Brain microvascular endothelial cell (primary cell): Measurements from ENCODE around the gene HMCN1.

Source experiments
- DNase-seq: peaks from one replicate; pipeline ENCODE4 v3.0.0-alpha.2; 2020
- H3K27ac ChIP-seq: fragments of 250-450 bp; sonication (Bioruptor Pico); 2 replicates; pipeline ENCODE4 v1.5.1; 2020; ENCODE audit warnings: mild to moderate bottlenecking, moderate library complexity
- H3K27me3 ChIP-seq: fragments of 250-450 bp; sonication (Bioruptor Pico); replicated peaks from 2 replicates; pipeline ENCODE4 v1.5.1; 2020; ENCODE audit warnings: mild to moderate bottlenecking
- H3K36me3 ChIP-seq: fragments of 250-450 bp; sonication (Bioruptor Pico); replicated peaks from 2 replicates; pipeline ENCODE4 v1.5.1; 2020; ENCODE audit warnings: mild to moderate bottlenecking
- H3K4me3 ChIP-seq: 2 replicates; pipeline ENCODE4 v1.5.1; 2011; ENCODE audit warnings: low read depth, mild to moderate bottlenecking, control low read depth, low read length, moderate library complexity
- in situ Hi-C: cut with HindIII; loops from 2 replicates; pipeline ENCODE4 v1.10.0; 2017; ENCODE audit warnings: low sequenced_read_pairs, low pct_ligation_motif_present
- TF ChIP-seq, protein P1 (sequence below): IDR thresholded peaks from 2 replicates; pipeline ENCODE4 v1.5.1; 2011; ENCODE audit warnings: low read depth, mild to moderate bottlenecking, moderate library complexity, low read length, control low read depth, inconsistent platforms; ENCODE audit errors: missing control alignments

Gene HMCN1

DNA sequence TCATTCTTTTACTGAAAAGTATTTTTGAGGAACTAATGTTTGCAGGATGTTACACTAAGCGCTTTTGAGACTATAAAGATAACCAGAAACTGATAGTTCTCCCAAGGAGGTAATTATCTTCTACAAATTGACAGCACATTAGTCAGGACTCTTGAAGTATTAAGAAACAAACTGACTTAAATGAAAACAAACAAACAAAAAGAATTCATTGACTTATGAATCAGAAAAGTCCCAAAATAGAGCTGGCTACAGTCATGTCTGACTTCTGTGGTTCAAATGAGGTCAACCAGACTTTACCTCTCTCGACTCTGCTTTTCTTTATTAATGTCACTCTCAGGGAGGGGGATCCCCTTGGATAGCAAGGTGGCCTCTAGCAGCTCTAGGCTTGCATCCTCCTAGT, 344.1 kb downstream of the HMCN1 start:
- no peak for DNase-seq
- H3K27me3 ChIP-seq, result no peaks in the 10 kb centered on the region
- no peak overlapping the region for H3K27ac ChIP-seq
- H3K36me3 ChIP-seq, result no peaks in the 10 kb centered on the region
- in situ Hi-C loops, result no loop called here
- TF ChIP-seq, protein P1, sequence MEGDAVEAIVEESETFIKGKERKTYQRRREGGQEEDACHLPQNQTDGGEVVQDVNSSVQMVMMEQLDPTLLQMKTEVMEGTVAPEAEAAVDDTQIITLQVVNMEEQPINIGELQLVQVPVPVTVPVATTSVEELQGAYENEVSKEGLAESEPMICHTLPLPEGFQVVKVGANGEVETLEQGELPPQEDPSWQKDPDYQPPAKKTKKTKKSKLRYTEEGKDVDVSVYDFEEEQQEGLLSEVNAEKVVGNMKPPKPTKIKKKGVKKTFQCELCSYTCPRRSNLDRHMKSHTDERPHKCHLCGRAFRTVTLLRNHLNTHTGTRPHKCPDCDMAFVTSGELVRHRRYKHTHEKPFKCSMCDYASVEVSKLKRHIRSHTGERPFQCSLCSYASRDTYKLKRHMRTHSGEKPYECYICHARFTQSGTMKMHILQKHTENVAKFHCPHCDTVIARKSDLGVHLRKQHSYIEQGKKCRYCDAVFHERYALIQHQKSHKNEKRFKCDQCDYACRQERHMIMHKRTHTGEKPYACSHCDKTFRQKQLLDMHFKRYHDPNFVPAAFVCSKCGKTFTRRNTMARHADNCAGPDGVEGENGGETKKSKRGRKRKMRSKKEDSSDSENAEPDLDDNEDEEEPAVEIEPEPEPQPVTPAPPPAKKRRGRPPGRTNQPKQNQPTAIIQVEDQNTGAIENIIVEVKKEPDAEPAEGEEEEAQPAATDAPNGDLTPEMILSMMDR, result no peak
- H3K4me3 ChIP-seq, result no peak overlapping the region

DNA sequence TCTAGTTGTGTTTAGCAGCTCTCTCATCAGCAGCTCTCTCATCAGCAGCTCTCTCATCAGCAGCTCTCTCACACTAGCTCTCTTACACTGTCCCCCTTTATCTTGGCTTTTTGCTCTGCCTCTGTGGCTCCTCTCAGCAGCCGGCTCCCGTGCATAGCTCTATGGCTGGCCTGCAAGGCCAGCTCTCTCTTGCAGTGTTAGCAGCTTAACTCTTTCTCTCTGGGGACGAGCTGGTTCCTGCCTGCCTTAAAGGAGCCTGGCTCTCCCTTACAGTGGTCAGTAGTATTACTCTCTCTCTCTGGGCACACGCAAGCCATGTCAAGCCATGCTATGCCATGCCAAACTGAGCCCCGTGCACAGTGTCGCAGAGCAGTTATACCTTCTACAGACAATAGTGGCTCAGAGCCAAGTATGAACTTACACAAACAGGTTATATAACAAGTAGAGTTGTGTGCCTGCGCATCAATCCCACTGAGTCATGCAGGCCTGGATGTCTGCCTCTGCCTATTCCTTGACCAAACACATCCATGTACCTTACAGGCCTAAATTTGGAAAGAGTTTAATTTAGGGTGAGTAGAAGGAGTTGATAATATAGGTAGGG, 345.0 kb downstream of the HMCN1 start:
- in situ Hi-C loops, result no loop called here
- TF ChIP-seq, protein P1, result no peak
- no peak overlapping the region for H3K4me3 ChIP-seq
- no peaks in the 10 kb centered on the region for H3K36me3 ChIP-seq
- H3K27ac ChIP-seq, result no peak overlapping the region
- no peak for DNase-seq
- H3K27me3 ChIP-seq, result no peaks in the 10 kb centered on the region

DNA sequence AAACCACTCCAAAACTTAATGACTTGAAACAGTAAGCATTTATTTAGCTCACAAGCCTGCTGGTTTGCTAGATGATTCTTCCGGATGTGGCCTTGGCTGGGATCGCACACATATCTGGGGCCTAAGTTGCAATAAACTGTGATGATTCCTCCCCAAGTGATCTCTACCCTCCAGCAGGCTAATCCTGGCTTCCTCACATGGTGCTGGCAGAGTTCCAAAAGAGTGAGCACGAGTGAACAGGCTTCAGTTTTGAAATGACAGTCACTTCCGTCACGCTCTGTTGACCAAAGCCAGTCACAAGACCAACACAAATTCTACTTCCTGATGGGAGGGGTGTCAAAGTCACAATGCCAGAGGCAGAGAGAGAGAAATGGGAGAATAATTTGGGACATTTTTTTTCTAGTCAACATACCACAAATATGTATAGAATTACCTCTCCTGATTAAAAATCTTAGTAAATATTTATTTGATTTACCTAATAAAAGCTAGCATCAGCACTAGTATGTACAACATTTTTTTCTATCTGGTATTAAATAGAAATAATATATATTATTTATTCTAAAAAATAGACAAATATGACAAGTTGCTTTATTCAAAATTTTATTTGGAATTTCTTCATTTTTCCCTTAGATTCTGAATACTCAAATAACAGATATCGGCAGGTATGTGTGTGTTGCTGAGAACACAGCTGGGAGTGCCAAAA, 348.2 kb downstream of the HMCN1 start:
- Histone ChIP-seq H3K27me3 (no peaks in the 10 kb centered on the region), H3K27ac (peak overlapping the region; percentile 28), H3K36me3 (no peaks in the 10 kb centered on the region), H3K4me3 (no peak overlapping the region)
- in situ Hi-C loops, result no loop called here
- TF ChIP-seq, protein P1, result no peak
- peak; percentile 88 for DNase-seq

- no peaks in the 10 kb centered on the region for H3K27me3 ChIP-seq
- no peak overlapping the region for H3K4me3 ChIP-seq
- no peak overlapping the region for H3K27ac ChIP-seq
- TF ChIP-seq, protein P1, result no peak
- in situ Hi-C loops, result no loop called here
- H3K36me3 ChIP-seq, result no peaks in the 10 kb centered on the region
- no peak for DNase-seq
Measured at GRCh38 chr1:186086583-186086982, 352.4 kb downstream of the HMCN1 start.

DNA sequence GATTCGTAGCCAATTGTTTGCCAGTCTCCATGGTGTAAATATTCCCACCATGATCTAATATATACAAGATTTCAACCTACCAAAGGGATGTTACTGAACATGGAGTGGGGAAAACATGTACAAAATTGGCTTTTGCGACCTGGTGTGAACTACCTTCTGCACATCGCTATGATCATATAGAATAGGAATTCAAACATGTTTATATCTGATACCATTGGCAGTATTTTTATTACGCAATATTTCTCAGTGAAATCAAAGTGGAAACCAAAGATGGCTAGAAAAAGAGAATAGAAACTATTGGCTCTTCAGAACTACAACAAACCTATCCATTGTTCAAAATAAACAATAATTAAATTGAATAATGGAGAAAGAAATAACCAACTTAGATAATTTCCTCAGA, 355.7 kb downstream of the HMCN1 start:
- in situ Hi-C loops, result no loop called here
- H3K4me3 ChIP-seq, result no peak overlapping the region
- TF ChIP-seq, protein P1, result no peak
- DNase-seq, result no peak
- no peak overlapping the region for H3K27ac ChIP-seq
- H3K36me3 ChIP-seq, result no peaks in the 10 kb centered on the region
- H3K27me3 ChIP-seq, result no peaks in the 10 kb centered on the region
